HG03159 (cell line): ENCODE data around the gene ACOX1.
A peak's percentile ranks its signal among the peaks of the same experiment; 100 is the strongest.
"Not testable (repeated sequence)": the region's sequence is repeated elsewhere in the genome, so short reads cannot be mapped to it uniquely, and the experiment has no call there.

Source experiments
- ATAC-seq: cut with Tn5 transposase; IDR thresholded peaks from one replicate; pipeline ENCODE4 v1.9.1; 2021; ENCODE audit warnings: mild to moderate bottlenecking, moderate library complexity; ENCODE audit not compliant: unreplicated experiment

Gene ACOX1

DNA sequence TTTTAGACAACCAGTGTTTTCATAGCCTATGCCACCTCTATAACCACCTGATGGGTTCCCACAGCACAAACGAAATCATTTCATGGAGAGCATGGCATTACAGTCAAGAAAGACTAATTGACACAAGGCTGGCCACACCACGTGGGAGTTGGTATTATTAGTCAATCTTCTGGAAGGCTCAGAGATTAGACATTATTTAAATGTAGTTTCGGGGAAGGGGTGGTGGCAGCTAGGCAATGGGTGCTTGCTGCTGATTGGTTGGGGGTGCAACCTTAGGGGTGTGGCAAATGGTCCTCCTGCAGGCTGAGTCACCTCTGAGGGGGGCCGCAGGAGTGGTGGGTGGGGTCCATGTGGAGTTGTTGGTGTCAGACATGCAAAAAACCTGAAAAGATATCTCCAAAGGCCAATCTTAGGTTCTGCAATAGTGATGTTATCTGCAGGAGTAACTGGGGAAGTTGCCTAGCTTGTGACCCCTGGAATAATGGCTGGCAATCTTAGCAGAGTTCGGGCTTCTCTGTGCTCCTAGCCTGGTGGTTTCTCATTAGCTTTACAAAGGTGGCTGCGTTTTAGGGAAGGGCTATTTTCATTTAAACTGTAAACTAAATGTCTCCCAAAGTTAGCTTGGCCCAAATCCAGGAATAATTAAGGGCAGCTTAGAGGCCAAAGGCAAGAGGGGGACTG is 4.7 kb upstream of the ACOX1 start:
- no peak for ATAC-seq

DNA sequence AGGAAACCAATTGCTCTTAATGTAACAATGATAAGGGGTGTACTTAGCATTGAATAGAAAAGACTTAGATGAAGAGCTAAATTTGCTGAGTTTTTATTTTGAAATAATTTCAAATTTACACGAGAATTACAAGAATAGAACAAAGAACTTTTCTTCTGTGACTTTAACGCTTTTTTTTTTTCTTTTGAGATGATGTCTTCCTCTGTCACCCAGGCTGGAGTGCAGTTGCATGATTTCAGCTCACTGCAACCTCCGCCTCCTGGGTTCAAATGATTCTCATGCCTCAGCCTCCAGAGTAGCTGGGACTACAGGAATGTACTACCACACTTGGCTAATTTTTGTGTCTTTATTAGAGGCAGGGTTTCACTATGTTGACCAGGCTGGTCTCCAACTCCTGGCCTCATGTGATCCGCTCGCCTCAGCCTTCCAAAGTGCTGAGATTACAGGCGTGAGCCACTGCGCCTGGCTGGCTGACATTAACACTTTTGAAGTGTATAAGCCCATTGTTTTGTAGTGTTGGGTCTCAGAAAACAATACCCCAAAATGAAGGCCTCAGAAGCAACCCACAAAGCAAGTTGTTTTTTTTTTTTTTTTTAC is 2.2 kb upstream of the ACOX1 start:
- ATAC-seq: no peak

DNA sequence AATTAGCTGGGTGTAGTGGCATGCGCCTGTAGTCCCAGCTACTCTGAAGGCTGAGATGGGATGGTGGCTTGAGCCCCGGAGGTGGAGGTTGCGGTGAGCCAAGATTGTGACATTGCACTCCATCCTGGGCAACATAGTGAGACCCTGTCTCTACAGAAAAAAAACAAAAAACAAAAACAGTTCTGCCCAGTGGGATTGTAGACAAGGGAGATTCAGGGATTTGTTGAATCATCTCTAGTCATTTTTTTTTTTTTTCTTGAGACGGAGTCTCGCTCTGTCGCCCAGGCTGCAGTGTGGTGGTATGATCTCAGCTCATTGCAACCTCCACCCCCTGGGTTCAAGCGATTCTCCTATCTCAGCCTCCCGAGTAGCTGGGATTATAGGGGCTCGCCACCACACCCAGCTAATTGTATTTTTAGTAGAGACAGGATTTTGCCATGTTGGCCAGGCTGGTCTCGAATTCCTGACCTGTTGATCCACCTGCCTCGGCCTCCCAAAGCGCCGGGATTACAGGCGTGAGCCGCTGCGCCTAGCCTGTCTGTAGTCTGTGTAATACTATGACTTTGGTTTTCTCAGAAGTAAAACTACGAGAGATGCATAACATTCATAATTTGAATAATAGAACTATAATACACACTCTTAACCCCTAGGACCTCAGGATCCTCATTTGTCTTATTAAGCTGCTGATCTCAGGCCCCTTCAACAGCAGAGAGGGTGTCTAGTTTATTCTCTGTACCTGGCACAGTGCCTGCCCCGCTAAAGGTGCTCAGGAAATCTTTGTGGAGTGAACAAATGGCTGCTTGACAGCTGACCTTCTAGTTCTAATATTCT is 1.4 kb upstream of the ACOX1 start:
- no peak for ATAC-seq

DNA sequence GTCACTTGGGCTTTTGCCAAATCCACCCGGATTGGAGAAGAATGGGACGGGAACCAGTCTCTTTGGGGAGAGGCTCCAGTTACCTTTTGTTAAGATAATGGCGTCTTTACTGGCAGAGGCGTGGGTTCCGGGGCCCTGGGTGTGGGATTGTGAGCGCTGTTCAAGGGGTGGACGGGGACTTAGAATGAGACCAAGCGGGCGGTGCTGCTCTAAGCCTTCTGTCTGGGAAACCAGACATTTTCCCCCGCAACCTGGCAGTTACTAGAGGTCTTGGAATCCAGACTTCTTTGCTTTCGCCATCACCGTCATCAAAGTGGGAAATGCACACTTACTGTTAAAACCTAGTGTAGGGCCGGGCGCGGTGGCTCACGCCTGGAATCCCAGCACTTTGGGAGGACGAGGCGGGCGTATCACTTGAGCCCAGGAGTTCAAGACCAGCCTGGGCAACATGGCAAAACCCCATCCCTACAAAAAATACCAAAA is 780 bp upstream of the ACOX1 start:
- peak; percentile 9 for ATAC-seq

DNA sequence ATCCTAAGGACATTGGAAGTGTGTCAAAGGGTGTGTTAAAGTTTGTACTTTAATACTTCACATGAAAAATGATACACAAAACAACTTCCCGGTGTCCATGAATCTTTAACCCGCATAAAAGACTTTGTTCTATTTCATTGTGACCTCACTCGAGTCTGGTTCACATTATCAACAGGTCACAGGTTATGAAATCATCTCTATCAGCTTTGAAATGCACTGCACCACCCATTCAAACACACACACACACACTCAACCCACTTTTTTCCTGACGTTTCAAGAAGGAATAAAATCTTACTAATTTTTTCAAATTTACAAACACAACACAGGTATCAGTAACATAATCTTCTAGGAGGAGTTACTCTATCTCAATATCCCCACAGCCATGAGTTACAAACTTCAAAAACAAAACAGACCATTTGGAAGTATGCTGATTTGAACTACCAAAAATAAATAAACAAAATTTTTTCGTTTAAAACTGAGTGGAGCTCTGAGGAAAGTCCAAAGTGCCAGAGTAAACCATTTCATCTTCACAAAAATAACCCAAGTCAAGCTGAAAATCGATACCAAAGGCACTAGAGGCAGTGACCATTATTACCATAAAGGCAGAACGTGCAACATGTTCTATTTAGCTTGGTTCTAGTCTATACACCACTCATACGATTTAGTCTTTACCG is 2.7 kb downstream of the ACOX1 start:
- no peak for ATAC-seq

DNA sequence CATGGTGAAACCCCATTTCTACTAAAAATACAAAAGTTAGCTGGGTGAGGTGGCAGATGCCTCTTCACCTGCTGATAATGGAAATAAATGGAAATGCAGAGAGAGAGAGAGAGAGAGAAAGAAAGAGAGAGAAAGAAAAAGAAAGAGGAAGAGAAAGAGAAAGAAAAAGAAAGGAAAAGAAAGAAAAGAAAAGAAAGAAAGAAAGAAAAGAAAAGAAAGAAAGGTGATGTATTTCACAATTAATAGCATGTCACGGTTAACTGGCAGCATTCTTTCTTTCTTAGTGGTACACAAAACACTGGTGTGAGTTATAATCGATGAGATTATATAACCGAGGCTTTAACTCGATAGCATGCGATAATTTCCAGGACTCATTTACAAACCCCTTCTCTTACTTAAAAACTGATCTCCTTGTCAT is 3.2 kb downstream of the ACOX1 start:
- no peak for ATAC-seq

DNA sequence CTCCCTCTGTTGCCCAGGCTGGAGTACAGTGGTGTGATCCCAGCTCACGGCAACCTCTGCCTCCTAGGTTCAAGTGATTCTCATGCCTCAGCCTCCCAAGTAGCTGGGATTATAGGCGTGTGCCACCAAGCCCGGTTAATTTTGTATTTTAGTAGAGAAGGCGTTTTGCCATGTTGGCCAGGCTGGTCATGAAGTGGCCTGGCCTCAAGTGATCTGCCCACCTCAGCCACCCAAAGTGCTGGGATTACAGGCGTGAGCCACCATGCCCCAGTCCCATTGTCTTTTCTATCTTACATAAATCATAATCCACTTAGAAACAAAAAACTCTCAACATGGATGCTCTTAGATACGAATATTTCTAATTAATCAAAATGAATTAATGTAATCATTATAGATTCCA is 3.8 kb downstream of the ACOX1 start:
- not testable (repeated sequence) for ATAC-seq

DNA sequence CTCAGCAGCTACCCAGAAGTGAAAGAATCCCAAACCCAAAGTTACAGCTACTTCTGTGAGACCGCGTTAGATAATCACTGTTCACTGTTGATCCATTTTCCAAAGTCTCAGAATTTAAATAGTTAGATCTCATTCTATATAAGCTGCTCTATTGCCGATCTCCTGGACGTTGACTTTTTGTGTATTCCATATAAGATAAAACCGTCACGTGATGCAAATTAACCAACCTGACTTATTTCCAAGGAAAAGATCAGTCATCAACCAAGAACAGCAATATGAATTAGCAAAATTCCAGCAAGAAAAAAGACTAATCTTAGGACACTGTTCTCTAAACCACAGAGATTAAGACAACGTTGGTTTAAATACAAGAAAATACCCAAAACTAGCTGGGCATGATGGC is 8.3 kb downstream of the ACOX1 start:
- ATAC-seq: no peak

DNA sequence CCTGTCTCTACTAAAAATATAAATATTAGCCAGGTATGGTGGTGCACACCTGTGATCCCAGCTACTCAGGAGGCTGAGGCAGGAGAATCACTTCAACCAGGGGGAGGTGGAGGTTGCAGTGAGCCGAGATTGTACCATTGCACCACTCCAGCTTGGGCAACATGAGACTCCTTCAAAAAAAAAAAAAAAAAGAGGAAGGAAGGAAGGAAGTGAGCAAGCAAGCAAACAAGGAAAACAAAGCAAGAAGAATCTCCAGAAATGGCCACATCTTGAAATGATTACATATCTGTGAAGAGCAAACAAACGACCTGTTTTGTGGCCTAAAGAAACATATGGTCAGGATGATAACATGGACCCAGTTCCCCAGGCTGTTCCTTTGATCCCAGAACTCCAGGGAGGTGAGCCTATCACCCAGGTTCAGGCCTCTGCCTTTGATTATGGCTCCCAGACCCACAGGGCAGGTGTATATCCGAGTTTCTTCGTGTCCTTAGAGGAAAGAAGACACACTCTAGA is 8.9 kb downstream of the ACOX1 start:
- no peak for ATAC-seq

DNA sequence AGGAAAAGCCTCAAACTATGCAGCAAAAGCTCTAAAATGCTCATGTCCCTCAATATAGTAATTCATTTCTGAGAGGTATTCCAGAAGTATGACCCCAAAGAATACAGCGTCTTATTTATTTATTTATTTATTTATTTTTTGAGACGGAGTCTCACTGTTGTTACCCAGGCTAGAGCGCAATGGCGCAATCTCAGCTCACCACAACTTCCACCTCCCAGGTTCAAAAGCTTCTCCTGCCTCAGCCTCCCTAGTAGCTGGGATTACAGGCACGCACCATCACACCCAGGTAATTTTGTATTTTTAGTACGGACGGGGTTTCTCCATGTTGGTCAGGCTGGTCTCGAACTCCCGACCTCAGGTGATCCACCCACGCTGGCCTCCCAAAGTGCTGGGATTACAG is 9.9 kb downstream of the ACOX1 start:
- ATAC-seq: not testable (repeated sequence)

DNA sequence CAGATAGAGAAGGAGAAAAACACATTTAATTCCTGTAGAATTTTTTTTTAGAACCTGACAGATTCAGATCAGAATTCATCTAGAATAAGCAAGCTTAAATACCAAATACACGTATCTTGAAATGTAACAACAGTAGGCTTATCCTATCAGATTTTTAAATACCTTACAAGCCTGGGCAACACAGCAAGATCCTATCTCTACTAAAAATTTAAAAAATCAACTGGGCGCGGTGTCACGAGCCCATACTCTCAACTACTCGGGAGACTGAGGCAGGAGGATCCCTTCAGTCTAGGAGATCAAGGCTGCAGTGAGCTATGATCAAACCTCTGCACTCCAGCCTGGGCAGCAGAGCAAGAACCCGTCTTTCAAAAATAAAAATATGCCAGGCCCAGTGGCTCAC is 13.5 kb downstream of the ACOX1 start:
- no peak for ATAC-seq

DNA sequence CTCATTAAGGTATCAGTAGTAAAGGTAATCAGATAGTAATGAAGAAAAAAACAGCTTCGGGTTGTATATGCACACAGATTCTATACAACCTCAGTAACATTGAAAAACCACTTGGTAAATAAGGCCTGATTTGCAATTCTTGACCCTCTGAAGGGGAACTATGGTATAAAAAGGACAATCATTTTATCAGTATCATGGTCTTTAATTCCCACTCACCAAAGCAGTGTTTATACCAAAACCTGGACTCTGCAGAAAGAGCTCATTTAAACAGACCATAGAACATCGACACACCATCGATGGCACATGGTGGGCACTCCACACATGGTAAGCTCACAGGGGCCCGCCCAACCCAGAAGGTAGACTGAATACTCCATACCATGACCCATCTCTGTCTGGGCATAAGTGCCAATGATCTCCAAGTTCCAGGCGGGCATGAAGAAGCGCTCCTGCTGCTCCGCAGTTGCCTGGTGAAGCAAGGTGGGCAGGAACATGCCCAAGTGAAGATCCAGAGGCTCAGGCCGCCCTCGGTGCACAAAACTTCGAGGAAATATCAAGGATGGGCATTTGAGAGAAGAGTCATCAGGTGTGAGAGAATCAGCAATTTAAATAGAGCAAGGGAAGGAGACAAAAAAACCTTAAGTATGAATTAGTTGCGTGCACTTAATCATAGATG is 19.0 kb downstream of the ACOX1 start:
- no peak for ATAC-seq

DNA sequence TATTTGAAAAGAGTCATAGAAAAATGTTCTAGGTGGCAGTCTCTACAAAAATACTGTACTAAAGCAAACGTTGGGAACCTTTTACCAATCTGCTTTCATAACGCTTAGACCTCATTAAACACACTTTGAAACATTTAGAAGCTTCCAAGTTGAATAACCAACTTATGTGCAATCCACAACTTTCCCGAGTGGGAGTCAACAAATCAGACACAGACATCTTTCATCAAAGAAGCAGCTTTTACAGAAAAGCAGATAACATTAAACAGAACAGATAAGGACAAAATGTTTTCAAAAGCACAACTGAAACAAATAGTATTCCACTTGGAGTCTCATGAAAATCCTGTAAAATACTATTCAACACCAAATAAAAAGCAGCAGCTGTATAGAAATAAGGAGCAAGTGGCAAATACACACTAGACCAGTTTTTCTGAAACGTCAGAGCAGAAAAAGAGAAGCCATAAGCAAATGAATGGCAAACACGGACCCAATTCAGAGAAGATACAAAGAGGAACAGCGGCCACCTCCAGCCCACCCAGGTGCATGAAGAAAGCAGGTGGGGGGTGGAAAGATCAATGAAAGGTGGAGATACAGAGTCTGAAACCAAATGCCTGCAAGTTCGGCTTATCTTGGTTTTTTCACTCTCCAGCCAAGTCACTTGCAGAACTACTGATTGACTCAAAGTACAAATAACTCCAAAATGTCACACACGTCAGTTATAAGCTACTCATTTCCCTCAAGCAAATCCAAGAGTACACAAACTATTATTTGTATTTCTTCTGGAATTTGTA is 19.7 kb downstream of the ACOX1 start:
- no peak for ATAC-seq

DNA sequence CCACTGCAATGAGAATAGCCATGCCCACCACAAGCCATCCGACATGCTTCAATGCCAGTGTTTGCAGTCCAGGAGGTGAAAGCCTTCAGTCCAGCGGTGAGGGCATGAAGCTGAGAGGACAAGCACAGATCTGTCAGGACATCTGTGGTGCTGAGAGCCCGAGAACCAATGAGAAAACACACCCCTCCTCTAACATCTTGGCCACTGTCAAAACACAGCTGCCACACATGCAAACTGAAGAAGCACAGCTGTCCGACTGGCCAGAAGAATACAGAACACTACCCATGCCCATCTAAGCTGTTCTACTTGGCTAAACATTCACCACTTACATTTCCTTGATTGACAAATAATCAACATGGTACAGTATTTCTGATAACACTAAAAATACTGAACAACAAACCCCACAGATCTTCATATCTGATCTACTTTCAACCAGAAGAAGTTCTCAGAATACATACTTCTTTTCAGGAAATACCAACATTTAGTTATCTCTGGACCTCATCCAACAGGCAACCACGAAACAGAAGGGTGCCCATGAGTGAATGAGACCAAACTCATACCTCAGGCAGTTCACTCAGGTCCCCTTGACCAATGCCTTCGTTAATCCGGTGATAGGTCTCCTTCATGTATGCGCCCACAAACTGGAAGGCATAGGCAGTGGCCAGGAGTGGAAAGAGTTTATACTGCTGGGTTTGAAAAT is 28.0 kb downstream of the ACOX1 start:
- no peak for ATAC-seq

DNA sequence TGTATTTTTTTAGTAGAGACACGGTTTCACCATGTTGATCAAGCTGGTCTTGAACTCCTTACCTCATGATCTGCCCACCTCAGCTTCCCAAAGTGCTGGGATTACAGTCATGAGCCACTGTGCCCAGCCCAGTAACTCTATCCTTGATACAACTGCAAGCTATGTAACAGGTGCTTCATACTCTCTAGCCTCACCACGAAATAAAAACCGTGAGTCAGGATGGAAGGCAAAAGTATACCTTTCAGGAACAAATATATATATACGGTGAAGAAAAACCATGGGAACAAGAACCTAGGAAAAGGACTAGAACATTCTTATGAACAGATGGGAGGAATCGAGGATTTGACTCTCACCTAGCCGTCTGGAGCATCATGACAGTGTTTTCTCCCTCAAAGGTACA is 28.5 kb downstream of the ACOX1 start:
- no peak for ATAC-seq

DNA sequence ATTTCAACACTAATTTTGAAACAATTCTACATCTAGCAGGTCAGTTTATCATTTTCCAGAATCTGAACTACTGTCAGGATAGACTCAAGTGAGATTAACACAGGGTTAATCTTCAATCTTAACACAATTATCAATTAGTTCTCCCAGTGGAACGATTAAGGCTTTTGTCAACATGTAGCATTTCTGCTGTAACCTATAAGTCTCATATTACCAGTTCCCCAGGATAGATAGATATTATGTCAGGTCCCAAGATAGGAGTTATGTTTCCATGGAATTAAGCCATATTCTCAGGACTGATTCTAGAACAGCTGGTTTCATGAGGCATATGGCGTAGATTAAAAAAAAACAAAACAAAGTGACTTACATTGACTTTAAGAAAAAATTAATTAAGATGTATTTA is 33.8 kb downstream of the ACOX1 start:
- no peak for ATAC-seq

DNA sequence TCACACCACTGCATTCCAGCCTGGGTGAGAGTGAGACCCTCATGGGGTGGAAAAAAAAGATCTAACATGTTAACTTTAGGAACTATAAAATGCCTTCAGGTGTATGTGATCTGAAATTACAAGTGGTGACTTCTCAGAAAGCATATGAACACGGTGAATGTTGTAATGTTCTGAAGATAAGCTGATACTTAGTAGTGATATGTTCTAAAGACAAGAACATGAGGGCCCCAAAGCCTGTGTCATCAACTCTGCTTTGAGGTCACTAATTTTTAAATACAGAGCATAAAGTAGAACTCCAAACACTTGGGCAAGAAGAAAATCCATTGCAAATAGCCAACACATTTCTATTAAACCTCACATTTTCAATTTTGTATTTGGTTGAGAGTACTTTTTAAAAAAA is 35.5 kb downstream of the ACOX1 start:
- no peak for ATAC-seq

DNA sequence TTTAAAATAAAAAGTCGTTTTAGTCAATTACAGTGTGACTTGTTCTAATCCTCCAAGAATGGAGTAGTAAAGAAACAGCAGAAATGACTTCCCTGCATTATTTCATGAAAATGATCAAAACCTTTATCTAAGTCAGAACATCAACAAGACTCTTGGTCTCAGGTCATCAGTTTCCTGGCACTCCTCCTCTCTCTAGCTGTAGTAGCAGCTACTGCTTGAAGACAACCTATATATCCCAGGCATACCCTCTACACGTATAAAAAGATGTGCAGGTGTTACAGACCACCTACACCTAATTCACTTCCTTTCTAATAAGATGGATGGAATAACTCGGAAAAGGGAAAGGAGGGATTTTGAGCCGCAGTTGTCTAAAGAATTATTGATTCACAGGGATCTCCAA is 36.5 kb downstream of the ACOX1 start:
- no peak for ATAC-seq

DNA sequence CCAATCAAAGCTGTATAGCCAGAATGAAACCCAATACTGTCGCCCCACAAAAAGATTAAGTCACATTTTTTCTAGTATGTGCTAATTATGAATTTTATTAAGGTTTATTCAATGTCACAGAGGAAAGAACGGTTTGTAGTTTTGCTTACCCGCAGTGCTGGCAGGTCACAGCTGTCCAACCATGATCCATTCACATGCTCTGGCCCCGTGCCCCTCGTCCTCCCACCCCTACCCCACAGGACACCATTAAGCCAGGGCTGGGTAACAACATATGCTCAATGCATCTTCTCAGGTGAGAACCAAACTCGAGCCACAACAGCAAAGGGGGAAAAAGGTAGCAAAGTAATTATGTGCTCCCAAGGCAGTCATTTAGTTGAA is 37.5 kb downstream of the ACOX1 start:
- no peak for ATAC-seq
